GM18526 (cell line): ENCODE results near the gene ITGB1BP1.

Experiments used
- POLR2A ChIP-seq: IDR thresholded peaks from 3 replicates; pipeline ENCODE4 v1.6.1; 2011; ENCODE audit not compliant: insufficient read length; ENCODE audit errors: extremely low read depth

The ITGB1BP1 gene

DNA sequence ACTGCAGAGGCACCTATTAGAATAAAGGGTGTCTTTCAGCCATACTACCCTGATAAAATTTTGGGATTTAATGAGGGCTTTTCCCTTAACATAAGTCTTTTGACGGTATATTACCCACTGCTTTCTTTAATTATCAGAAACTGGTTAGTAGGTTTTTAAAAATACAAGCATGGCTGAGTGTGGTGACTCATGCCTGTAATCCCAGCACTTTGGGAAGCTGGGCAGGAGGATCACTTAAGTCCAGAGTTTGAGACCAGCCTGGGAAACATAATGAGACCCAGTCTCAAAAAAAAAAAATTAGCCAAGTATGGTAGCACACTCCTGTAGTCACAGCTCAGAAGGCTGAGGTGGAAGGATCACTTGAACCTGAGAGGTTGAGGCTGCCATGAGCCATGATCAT is 16.2 kb upstream of the ITGB1BP1 start:
- no peak for TF ChIP-seq POLR2A

DNA sequence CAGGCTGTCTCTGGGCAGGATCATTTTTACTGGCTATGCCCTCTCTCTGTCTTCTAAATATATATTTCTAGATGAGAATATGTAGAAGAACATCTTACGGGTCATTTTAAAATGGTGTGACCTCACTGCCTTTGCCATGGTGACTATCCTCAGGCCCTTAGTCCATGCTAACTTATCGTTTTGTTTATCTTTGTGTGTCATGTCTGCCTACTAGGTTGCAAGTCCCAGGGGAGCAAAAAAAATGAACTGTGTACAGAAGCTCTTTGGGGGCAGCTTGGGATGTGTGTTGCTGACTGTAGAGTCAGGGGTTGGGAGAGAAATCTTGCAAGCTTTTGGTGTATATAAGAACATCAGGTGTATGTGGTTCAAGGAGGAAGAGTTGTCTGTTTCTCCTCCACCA is 11.2 kb upstream of the ITGB1BP1 start:
- TF ChIP-seq POLR2A = no peak

DNA sequence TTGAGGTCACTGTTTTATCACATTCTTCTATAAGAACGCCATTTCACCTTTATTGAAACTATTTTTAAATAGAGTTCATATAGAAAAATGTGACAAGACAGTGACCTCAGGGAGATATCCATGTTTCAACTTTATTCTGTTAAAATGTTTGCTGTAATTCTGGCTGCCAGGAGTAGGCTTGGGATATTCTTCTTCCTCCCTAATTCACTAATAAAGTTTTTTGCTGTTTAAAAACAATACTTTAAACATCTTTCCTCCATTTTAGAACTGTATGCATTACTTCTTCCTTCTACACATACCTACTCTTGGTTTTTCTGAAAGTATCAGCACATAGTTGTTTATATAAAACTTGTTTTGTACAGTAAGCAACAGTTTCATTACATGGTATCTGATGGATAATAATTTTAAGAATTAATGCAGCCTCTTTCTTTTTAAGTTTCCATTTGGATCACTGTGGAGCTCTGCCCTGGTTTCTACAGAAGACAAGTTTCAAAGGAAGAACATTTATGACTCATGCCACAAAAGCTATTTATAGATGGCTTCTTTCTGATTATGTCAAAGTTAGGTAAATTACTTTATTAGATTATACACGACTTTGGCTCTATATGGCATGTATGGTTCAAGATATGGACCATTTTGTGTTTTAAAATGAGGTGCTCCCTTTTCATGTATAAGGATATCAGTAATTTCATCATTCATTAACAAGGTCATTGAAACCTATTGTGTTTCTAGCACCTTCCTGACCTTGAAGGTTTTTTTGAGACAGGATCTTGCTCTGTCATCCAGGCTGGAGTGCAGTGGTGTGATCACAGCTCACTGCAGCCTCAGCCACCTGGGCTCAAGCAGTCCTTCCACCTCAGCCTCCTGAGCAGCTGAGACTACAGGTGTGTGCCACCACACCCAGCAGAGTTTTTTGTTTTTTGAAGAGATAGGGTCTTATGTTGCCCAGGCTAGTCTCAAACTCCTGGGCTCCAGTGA is 7.3 kb upstream of the ITGB1BP1 start:
- no peak for TF ChIP-seq POLR2A

DNA sequence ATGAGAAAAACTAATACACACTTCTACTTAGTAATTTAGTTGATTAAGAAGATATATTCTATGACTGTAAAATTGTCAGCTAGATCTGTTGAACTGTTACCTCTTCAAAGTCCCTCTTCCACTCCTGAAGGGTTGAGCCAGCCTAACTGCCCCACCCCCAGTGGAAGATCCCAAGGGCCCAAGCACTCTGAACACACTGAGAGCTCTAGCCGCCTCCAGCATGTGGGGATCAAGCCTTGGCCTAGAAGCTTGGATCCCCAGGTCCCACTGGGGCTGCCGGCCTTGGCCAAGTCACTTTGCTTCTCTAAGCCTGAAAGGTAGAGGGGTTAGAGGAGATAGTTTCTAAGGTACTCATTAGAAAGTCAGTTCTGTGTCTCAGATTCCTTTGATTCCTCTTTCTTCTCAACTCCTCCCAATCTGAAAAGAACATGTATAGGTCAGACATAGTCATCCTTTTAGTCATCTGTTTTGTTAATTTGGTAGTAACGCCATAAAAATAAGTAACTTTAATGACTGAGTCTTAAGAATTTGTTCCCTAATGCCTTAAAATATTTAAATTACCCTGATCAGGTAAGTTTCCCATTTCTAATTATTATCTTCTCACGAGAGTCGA is 5.7 kb upstream of the ITGB1BP1 start:
- no peak for TF ChIP-seq POLR2A

DNA sequence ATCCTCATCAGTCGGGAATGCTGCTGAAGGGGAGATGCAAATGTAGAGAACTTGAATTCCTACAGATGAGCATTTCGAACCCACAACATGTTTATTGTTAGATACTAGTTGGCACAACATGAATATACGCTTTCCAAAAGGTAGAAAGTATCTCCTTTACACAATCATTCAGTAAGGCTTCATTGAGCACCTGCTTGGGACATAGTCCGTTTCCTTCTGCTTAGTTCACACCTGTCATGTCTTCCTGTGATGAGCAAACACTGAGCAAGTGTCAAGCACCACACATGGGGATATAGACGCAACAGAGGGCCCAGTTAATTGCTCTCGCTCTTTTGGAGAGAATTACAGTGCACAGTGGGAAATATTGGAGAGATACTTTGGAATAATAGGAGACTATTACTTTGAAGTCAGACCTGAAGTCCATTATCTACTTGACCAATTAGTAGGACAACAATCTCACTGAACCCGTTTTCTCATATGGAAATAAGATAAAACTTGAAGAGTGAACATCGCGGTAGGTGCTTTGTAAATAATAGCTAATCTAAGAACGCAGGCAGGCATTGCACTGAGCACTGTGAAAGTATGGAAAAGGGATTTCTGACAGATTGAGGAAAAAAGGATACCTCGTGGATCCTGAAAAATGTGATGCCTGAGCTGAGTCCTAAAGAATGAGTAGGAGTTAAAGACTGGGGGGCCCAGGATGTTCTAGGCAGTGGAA is 1.3 kb upstream of the ITGB1BP1 start:
- no peak for TF ChIP-seq POLR2A

DNA sequence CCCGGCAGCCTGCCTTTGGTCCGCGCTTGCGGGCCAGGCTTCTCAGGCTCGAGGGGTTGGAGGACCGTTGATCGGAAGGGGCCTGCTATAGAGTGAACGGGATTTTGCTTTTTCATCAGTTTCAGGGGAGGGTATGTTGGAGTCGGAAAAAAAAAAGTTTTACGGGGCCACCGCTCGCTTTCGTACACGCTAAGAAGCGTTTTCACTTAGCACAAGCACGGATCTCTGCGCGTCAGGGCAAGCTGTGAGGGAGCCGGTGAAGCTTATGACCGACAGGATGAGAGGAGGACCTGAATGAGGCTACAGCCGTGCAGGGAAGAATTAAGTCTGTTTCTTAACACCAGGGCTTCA is 569 bp upstream of the ITGB1BP1 start:
- TF ChIP-seq POLR2A = no peak

DNA sequence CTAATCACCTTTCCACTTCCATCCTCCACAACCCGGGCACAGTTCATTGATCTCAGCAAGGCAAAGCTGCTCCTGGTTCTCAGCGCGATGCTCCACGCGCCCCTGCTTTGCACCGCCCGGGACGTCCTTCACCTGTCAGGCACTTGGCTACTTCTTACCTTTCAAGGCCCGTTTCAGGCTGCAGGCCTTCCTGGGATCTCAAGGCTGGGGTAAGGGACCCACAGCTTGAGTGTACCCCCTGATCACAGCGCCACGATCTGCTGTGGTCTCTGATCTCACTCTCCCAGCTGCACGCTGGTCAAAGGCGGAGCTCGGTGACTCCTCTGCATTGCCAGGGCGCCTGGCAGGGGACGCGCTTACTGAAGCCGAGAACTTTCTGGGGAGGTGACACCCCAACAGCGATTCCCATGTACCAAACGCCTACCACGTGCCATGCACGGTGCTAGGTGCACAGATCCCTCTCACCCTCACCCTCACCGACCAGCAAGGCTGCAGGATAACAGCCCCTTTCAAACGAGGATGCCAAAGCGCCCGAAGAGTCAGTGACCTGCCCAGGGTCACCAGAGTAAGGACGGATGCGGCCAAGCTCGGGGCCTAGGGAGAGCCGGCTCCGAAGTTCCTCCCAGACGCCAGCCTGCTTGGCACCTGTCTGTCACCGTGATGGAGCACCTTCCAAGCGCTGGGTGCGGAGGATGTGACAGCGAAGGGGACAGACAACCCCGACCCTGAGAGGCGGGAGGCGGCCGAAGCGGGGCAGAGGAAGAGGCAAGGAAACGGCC is 818 bp downstream of the ITGB1BP1 start:
- no peak for TF ChIP-seq POLR2A

DNA sequence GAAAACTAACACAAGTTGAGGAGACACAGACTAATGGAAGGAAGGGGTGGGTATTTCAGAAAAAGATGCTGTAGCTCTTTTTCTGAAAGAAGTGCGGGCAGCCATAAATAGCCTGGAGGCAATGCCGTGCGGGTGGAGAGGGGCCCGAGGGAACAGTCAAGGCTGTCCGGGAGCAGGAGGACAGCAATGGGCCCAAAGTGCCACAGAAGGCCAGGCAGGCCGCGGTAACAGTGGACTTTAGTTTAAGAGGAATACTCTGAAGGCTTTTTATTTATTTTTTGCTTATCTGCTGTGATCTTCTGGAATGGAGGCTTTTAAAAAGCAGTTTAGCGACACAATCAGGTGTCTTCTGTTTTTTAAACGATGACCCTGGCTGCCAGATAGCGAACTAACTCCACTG is 2.8 kb downstream of the ITGB1BP1 start:
- TF ChIP-seq POLR2A = no peak

DNA sequence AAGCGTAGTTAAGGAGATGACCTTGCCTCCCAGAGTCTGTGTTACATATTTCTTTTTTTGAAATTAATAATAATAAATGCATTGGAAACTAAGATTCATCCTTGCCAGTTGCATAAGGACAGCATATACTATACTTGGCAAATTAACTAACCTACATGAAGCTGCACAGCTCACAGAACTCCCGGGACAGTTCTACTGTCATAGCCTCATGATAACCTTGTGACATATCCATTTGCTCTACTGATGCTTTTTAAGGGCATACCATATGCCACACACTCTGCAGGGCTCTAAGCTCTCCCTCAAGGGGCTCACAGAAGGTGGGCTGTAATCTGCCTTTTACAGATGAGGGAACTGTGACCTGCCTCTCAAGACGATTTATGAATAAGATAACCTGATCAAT is 3.8 kb downstream of the ITGB1BP1 start:
- TF ChIP-seq POLR2A = no peak

DNA sequence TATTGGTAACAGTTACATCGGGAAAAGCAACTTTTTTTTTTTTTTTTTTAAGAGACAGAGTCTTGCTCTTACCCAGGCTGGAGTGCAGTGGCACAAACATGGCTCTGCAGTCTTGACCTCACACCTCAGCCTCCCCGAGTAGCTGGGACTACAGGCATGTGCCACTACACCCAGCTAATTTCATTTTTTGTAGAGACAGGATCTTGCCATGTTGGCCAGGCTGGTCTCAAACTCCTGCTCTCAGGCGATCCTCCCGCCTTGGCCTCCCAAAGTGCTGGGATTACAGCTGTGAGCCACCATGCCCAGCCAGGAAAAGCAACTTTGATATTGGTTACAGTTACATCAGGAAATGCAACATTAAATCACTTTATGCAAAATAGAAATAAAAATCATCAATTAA is 4.6 kb downstream of the ITGB1BP1 start:
- no peak for TF ChIP-seq POLR2A

DNA sequence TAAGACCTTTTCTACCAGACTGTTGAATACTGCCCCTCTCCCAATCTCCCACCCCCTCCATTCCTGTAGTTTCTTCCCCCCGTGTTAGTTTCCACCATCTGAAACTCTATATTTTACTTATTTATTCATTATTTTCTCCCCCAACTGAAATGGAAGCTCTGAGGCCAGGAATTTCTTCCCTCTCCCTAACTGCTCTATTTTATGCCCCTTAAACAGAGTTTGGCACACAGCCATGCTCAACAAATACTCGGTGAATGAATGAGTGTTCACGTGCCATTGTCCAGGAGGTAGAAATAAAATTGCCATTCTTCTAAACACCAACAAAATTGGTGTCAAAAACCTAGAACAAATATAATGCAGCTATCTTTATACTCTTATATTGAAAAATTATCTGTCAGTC is 5.6 kb downstream of the ITGB1BP1 start:
- no peak for TF ChIP-seq POLR2A

DNA sequence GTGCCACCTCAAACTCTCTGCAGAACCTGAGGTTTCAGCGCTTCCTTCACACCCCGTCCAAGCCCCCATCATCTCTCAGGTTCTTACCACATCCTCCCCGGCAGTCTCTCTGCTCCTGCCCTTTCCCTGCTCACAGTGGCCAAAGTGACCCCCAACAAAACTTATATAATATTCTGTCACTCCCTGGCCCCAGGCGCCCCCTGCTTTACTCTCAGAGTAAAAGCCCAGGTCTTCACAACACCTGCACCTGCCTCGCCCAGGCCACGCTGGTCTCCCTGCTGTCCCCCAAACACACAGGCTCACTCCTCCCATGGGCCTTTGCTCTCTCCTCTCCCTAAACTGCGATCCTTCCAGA is 6.4 kb downstream of the ITGB1BP1 start:
- no peak for TF ChIP-seq POLR2A

DNA sequence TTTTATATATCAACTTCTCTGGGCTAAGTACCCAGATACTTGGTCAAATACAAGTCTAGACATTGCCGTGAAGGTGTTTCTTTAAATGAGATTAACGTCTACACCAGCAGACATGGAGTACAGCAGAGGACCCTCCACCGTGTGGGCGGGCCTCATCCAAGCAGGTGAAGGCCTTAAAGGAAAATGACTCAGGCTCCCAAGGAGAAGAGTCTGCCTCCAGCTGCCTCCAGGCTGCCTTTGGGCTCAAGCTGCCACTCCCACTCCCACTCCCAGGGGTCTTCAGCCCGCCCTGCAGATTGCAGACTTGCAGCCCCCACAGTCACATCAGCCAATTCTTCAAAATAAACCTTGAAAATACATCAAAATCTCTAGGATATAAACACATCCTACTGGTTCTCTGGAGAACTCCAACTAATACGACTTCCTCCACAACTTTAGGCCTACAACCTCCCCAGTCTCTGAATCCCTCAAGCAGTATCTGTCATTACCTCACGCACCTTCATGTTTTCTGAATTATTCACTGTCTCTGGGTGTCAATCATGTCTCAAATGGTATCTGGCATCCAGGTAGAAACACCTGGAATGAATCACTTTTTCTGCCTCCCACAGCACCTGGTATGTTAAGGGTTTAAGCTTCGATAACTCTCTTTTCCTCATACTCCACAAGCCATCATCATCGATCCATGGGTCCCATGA is 6.9 kb downstream of the ITGB1BP1 start:
- no peak for TF ChIP-seq POLR2A

DNA sequence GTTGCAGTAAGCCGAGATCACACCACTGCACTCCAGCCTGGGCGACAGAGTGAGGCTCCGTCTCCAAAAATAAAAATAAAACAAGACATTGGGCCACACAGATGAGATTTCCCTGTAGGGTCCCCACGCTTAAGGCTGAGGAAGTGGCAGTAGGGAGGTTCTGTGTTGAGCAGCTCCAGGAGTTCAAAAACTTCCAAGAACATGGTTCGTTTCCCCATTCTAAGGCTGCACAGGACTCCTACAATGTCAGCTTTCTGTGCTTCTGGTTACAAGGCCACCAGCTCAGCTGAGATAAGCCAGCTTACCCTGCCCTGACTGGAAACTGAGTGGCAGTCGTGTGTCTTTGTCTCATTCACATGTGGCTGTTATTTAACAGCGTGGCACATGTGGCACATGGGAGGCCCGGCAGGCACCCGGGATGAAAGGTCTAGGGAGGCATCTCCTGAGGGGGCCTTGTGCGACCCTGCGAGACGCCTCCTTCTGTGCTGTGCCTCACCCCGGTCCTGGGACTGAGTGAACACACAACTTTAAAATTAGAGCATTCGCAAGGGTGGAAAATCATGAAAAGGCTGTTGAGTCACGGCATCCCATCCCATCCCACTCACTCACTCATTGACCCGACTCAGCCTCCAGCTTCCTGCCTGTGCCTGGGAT is 7.7 kb downstream of the ITGB1BP1 start:
- no peak for TF ChIP-seq POLR2A

DNA sequence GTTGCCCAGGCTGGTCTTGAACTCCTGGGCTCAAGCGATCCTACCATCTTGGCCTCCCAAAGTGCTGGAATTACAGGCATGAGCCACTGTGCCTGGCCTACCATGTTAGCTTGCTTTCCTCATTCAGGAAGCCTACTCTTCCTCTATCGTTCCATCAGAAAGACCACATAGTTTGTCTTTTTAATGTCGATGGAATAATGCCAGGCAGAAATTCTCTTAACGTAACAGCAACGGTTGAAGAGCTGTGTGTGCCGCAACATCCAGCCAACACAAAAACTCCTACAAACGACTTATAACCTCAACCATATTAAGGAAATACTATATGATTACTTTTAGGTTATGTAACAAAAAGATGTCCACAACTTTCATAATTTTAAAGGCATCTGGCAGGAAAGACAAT is 10.5 kb downstream of the ITGB1BP1 start:
- no peak for TF ChIP-seq POLR2A

DNA sequence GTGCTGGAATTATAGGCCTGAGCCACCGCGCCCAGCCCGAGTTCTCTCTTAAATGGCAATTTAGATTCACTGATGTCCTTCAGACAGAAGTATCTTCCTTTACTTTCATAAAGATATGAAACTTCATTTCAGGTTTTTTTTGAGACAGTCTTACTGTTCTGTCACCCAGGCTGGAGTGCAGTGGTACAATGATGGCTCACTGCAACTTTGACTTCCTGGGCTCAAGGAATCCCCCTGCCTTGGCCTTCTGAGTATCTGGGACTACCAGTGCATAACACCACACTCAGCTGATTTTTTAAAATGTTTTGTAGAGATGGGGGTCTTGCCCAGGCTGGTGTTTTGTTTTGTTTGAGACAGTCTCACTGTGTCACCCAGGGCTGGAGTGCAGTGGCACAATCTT is 13.2 kb downstream of the ITGB1BP1 start:
- TF ChIP-seq POLR2A = no peak
